ENCODE results near the gene TAF1B. TPM values are rescaled to one million over a fixed set of nuclear protein-coding genes. Genes with fewer than 3 reads are reported as not detected.

The TAF1B gene
- total RNA-seq, 1 donor from 2014 or later, result 86.3 TPM

GRCh38 chr2:9974343-9974742 is 131.1 kb downstream of the TAF1B start:
- peaks cover 4% of the 10 kb centered on the region for H3K36me3 Mint-ChIP-seq
- H3K9me3 ChIP-seq (ENCODE audit: low read depth), result no peaks in the 10 kb centered on the region
- H3F3A ChIP-seq (ENCODE audit: low read depth), result peaks cover 18% of the 10 kb centered on the region
- TF ChIP-seq EZH2 (IDR thresholded peaks at IDR 0.05) (no peak), CTCF (IDR thresholded peaks at IDR 0.05) (no peak), EZH2phosphoT487 (IDR thresholded peaks at IDR 0.05) (no peak)
- no peaks in the 10 kb centered on the region for H3K9me3 Mint-ChIP-seq
- H3K27ac ChIP-seq, result no peak overlapping the region
- no peaks in the 10 kb centered on the region for H4K20me1 ChIP-seq (ENCODE audit: low read depth)
- no peak overlapping the region for H3K4me3 Mint-ChIP-seq
- H3K79me2 ChIP-seq (ENCODE audit: low read depth), result no peaks in the 10 kb centered on the region
- no peaks in the 10 kb centered on the region for H3K27me3 Mint-ChIP-seq (ENCODE audit: insufficient read depth, low read depth)
- H3K27me3 ChIP-seq, result no peaks in the 10 kb centered on the region
- DNase-seq (ENCODE audit: low spot score), result no peak
- H3K4me1 ChIP-seq, result peaks cover 35% of the 10 kb centered on the region
- H3K27ac Mint-ChIP-seq, result no peak overlapping the region
- no peak overlapping the region for H3K4me2 ChIP-seq
- no peak overlapping the region for H3K4me3 ChIP-seq
- H2AFZ ChIP-seq (replicated peaks), result no peak overlapping the region
- H3K9ac ChIP-seq, result no peak overlapping the region
- peaks cover 32% of the 10 kb centered on the region for H3K4me1 Mint-ChIP-seq
- no peaks in the 10 kb centered on the region for H3K36me3 ChIP-seq

- Histone ChIP-seq H3K4me1 (peaks cover 32% of the 10 kb centered on the region), H3K9ac (no peak overlapping the region), H3K27me3 (no peaks in the 10 kb centered on the region), H3K36me3 (no peaks in the 10 kb centered on the region), H3K4me3 (no peak overlapping the region), H4K20me1 (ENCODE audit: low read depth) (no peaks in the 10 kb centered on the region), H2AFZ (replicated peaks) (no peak overlapping the region), H3K4me2 (no peak overlapping the region), H3K27ac (no peak overlapping the region), H3F3A (ENCODE audit: low read depth) (peaks cover 13% of the 10 kb centered on the region), H3K9me3 (ENCODE audit: low read depth) (no peaks in the 10 kb centered on the region), H3K79me2 (ENCODE audit: low read depth) (no peaks in the 10 kb centered on the region)
- peaks cover 4% of the 10 kb centered on the region for H3K36me3 Mint-ChIP-seq
- TF ChIP-seq CTCF (IDR thresholded peaks at IDR 0.05) (no peak), EZH2 (IDR thresholded peaks at IDR 0.05) (no peak), EZH2phosphoT487 (IDR thresholded peaks at IDR 0.05) (no peak)
- H3K27ac Mint-ChIP-seq, result no peak overlapping the region
- no peak overlapping the region for H3K4me3 Mint-ChIP-seq
- H3K4me1 Mint-ChIP-seq, result peaks cover 26% of the 10 kb centered on the region
- no peak for DNase-seq (ENCODE audit: low spot score)
- no peaks in the 10 kb centered on the region for H3K27me3 Mint-ChIP-seq (ENCODE audit: insufficient read depth, low read depth)
- no peaks in the 10 kb centered on the region for H3K9me3 Mint-ChIP-seq
These were observed 132.1 kb downstream of the TAF1B start for GRCh38 chr2:9975328-9975727.

- Mint-ChIP-seq H3K36me3 (peaks cover 4% of the 10 kb centered on the region), H3K27me3 (ENCODE audit: insufficient read depth, low read depth) (no peaks in the 10 kb centered on the region), H3K4me3 (no peak overlapping the region), H3K9me3 (no peaks in the 10 kb centered on the region), H3K4me1 (peaks cover 20% of the 10 kb centered on the region), H3K27ac (no peak overlapping the region)
- Histone ChIP-seq H3K27me3 (no peaks in the 10 kb centered on the region), H3F3A (ENCODE audit: low read depth) (peaks cover 7% of the 10 kb centered on the region), H3K27ac (no peak overlapping the region), H3K4me1 (peaks cover 26% of the 10 kb centered on the region), H3K9me3 (ENCODE audit: low read depth) (no peaks in the 10 kb centered on the region), H3K9ac (no peak overlapping the region), H3K79me2 (ENCODE audit: low read depth) (no peaks in the 10 kb centered on the region), H3K4me2 (no peak overlapping the region), H3K4me3 (no peak overlapping the region), H4K20me1 (ENCODE audit: low read depth) (no peaks in the 10 kb centered on the region), H3K36me3 (no peaks in the 10 kb centered on the region), H2AFZ (replicated peaks) (no peak overlapping the region)
- no peak for TF ChIP-seq EZH2phosphoT487 (IDR thresholded peaks at IDR 0.05)
- TF ChIP-seq EZH2 (IDR thresholded peaks at IDR 0.05), result no peak
- no peak for TF ChIP-seq CTCF (IDR thresholded peaks at IDR 0.05)
- DNase-seq (ENCODE audit: low spot score), result no peak
These were observed 132.7 kb downstream of the TAF1B start for GRCh38 chr2:9975805-9976447.

Data from neural progenitor cell (in vitro differentiated cells).